CD4-positive, alpha-beta T cell treated with Interleukin-21 for 1 hour (primary cell): ENCODE data around the gene PHKB.

Source experiments
- DNase-seq: peaks from one replicate; pipeline ENCODE4 v3.0.0-alpha.2; 2020

The PHKB gene

DNA sequence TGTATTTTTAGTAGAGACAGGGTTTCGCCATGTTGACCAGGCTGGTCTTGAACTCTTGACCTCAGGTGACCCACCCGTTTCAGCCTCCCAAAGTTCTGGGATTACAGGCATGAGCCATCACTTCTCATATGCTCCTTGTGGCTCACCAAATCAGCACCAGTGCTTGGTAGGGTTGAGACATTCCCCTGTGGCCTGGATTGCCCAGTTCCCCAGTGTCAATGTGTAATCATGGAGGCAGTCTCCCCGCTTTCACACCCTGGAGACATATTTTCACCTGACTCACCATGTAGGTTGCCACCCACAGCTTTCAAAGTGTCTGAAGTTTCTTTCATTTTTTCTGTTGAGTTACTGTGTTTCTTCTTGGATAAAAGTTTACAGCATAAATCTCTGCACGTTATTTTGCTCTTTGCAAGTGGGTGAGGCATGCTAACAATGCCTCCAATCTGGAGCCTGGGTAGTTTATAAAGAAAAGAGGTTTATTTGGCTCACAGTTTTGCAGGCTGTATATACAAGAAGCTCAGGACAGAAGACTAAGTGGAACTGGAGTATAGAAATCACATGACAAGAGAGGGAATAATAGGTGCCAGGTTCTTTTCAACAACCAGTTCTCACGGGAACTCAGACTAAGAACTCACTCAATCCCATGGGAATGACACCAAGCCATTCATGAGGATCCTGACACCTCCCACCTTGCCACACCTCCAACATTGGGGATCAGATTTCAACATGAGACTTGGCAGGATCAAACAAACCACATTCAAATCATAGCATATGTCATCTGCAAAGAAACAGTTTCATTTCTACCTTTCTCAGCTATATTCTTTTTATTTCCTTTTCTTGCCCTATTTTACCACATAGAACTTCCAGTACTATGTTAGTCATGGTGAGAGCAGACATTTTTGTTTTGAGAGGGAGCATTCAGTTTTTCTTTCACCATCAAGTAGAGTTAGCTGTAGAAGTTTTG lies 113.2 kb downstream of the PHKB start:
- peak; percentile 23 for DNase-seq

DNA sequence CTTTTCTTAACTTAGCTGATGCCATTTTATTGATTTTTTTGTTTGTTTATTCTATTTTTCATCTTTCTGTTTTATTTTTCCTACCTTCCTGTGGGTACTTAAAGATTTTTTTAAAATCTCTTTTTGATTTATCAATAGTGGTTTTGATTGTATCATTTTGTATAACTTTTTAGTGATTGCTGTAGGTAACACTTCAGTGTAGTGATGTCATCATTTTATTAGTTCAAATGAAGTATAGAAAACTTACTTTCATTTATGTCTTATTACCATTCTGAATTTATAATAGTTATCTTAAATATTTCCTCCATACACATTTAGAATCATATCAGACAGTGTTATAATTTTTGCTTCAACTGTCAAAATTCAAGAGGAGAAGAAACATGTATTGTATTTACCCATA lies 115.9 kb downstream of the PHKB start:
- DNase-seq: no peak

DNA sequence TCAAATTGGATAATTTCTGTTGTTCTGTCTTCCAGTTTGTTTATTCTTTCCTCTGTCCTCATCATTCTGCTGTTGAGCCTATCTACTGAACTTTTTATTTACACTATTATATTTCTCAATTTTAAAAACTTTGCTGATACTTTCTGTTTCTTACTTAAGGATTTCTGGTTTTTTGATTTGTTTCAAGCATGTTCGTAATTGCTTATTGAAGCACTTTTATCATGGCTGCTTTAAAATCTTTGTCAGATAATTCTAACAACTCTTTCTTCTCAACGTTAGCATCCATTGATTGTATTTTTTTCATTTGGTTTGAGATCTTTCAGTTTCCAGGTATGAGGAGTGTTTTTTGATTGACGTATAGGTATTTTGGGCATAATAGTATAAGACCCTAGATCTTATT lies 116.9 kb downstream of the PHKB start:
- DNase-seq: no peak

DNA sequence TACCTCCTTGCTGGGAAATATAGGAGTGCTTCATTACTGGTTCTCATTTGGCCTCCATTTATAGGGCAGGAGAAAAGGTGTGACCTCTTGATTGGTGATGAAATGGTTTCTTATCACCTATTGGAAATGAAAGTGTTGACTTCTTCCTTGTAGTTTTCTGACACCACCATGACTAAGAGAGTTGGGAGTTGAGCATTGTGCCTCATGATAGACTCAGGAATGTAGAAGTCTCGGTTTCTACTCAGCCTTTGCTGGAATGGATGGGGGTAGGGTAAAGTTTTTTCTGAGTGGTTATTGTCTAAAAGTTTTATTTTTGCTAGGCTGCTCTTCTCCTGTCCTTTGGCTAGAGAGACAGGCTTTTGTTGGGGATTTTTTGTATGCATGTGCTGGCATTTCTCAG lies 117.4 kb downstream of the PHKB start:
- no peak for DNase-seq

DNA sequence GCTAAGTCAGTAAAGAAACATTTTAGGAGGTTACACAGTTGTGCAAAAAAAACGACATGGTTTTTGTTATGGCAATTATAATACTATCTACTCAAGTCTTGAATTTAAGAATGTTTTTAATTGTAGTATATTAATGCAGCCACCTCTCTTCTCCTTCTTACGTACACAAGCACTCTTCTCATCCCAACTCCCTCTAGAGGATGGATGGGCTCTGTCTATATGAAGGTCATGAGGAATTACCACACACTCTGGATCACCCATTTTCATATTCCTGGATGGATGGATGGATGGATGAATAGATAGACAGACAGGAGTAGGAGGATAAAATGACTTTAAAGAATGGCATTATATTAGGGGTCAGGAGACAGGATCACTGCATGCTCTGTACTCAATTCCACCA lies 120.0 kb downstream of the PHKB start:
- DNase-seq: no peak

DNA sequence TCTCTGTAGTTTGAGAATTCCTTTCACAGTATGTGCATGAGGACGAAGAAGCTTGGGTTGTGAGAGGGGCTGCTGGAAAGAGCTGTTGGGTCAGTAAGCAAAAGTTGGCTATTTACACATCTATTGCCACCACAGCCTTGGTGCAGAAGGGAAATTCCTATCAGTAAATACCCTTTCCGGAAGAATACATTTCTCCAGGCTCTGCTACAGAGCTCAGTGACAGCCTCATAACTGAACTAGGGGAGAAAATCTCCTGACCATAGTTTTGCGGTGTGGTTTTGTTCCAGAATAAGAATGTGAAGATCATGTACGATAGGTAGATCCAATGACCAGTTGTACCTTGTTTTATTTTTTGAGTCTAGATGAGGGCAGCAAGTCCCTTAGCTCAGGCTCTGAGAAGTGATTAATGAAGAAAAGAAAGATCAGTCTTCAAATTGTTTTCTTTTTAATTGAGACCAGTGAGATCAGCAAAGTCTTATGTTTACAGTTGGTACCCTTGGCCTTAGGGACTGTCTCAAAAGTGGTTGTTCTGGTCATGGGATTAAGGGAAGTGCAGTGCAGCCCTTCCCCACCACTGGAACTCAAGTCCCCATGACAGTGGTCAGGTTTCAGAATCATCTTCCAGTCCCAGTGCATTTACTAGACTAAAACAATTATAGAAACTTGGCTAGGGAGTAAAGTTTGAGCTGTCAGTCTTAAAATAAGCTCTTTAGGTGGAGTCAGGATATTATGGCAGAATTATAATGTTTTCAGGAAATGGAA lies 123.5 kb downstream of the PHKB start:
- no peak for DNase-seq

DNA sequence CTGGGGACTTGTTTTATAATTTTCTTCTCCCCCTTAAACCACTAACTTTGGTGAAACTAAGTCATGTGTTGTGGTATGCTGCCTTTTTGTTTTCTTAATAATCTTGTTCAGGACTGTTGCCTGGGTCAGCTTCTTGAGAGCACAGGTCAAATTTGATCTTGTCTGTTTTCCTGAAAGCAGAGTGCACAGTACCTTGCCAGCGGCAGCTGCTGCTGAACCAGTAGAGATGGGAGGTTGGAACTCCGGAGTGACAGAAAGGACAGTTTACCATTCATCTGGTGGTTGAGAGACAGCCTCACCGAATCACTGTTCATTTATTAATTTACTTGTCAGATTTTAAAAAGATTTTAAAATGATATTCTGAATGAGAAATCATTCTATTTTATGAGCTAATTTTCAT lies 125.0 kb downstream of the PHKB start:
- DNase-seq: no peak

DNA sequence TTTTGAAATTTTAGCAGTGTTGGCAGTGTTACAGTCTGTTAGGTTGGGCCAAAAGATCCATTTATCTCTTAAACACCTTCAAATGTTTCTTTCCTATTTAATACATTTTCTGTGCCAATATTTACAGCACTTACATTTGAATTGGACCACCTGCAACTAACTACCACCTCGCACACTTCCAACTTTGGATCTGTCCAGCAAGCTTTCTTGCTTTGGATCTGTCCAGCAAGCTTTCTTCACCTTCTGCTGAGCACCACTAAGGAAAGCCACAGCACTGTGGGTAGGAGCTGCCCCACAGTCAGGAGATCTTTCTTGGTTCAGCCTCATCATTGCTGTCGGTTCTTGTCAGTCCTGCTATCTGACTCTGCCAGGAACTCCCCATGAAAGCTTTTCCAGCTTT lies 129.3 kb downstream of the PHKB start:
- DNase-seq: no peak

DNA sequence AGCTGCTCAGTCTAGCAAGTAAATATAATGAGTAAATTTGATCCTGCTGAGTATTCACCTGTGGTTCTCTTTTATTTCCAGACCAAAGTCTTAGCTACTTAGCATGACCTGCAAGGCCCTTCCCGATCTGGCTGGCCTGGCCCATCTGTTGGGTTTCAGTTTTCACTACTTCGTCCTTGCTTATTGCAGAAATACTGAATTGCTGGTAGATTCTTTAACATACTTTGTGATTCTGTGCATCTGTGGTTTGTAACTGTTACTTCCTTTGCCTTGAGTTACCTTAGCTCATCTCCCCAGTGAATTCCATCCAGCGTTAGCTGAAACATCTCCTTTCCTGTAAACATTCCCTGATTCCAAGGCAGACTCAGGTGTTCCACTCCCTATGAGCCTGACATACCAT lies 131.1 kb downstream of the PHKB start:
- no peak for DNase-seq

DNA sequence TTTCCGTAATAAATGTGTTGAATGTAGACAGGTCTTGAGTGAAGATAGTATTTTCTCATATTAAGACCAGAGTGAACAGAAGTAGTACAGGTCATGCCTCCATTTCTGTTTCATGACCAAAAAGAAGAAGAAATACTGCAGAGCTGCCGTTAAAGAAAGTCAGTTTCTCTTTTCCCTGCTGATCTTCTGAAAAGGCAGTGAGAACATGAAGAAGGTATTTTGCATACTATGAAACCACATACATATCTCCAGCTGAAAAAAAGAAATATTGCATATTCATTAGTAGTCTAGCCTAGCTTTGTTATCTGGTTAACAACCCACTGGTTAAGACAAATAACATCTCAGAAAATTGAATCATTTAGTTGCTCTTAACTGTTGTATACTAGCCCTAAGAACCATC lies 138.4 kb downstream of the PHKB start:
- DNase-seq: no peak

DNA sequence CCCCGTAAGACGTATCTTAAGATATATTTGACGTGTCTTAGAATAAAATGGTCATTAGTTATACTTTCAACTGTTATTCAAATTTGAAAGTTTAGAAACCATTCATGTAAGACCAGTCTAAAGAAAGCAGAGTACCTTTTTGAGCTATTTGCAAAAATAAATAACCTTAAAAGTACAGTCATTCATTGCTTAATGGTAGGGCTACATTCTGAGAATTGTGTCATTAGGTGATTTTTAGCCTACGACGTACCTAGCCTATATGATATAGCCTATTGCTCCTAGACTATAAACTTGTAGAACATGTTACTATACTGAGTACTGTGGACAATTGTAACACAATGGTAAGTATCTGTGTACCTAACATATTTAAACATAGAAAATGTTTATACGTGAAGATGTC lies 139.2 kb downstream of the PHKB start:
- DNase-seq: no peak

DNA sequence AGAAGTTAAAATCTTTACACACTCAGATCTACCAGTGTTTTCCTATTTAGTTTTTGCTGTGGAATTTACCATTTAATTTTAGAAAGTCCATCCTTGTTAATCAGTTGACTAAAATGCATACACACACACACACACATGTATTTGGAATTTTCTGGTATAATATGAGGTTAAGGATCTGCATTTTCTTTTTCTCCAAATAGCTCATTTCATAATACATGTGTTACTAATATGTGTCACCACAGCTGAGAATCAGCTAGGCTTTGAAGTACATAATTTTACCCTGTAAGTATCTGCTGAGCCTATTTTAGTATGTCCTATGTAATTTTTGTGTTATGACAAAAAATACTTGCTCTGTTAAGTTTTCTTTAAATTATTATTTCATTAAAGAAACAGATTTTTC lies 143.2 kb downstream of the PHKB start:
- no peak for DNase-seq

DNA sequence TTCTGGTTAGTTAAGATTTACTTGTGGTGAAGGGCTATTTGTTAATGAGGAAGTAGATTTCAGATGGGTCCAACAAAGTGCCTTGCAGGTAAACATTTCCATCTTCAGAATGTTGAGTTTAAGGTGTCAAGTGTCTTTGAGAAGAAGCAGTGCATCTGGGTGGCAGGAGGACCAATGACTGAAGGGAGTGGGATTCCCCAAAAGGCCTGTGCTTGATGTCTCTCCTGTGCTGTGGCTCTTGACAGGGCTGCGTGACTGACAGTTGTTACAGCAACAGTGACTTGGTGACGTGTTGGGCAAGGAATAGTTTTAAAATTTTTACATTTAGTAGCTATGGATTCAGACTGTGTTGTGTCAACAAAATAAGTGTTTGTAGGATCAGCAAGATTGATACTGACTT lies 149.9 kb downstream of the PHKB start:
- no peak for DNase-seq

DNA sequence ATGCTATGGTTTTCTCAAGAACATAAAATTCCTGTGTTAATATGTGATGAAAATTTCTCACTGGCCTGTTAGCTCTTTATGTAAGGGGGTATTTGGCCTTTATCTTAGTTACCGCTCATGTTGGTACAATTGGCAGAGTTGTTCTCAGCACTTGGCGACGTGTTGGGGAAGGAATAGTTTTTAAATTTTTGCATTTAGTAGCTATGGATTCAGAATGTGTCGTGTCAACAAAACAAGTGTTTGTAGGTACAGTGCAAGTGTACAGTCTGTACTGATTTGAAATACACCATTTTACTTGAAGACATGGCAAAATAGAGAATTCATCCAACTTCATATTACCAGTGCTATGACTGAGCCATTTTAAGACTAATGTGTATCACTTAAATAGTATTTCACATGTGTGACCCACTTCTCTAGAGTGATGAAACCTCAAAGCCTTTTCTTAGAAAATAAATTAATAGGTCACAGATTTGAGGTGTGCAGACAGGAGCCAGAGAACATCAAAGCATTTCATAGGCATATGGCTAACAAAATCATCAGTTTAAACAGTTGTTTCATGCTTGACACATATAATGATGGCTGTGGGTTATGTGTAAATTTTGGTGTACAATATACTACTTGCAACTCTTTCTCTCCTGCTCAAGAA lies 150.8 kb downstream of the PHKB start:
- DNase-seq: no peak

DNA sequence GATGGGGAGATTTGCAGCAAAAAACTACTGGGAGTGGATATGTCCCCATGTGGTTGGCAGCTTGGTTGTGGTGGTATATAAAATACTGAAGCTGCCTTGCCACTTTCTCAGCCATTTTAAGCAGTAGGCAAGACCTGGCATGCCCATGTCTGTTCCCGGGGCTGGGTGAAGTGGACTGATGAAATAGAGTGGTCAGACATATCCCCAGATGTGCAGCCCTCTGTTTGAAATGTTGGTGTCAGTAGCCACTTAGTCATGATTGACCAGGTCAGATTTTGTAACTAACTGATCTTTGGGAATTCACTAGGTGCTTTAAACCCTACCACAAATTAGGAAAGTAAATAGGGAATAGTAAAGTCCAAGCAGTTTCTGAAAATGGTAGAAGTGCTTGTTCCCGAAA lies 151.6 kb downstream of the PHKB start:
- DNase-seq: no peak

DNA sequence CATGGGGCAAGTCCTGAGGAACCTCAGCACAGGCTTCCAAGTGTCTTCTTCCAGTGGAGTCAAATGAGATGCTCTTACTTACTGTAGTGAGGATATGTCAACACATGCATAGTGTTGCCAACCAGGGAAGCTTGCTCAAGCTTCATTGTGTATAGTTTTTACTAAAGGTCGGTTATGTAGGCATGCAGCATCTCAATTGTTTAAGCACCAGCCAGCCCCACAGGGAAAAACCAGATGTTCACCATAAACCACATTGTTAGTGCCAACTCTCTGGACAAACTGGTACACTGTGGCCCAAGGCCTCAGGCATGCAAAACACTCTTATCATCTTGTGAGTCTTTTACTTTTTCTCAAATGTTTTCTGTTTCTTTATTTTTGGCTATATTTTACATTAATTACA lies 152.1 kb downstream of the PHKB start:
- DNase-seq: no peak

DNA sequence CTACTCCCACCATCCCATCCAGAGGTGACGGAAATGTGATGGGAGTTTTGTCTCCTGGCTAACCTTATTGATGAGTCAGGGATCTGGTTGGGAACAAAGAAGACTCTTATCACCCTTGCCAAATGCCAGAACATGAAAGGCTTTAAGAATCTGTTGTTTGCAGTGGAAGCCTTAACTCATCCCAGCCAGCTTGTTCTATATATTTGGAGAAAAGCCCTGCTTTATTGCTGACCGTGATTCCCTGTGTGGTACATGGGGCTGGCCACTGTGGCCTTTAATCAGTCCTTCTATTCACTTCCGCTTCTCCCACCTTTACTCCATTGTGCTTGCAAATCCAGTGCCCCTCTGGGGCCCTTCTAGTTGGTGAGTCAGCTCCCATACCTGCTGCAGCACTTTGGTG lies 156.6 kb downstream of the PHKB start:
- DNase-seq: no peak

DNA sequence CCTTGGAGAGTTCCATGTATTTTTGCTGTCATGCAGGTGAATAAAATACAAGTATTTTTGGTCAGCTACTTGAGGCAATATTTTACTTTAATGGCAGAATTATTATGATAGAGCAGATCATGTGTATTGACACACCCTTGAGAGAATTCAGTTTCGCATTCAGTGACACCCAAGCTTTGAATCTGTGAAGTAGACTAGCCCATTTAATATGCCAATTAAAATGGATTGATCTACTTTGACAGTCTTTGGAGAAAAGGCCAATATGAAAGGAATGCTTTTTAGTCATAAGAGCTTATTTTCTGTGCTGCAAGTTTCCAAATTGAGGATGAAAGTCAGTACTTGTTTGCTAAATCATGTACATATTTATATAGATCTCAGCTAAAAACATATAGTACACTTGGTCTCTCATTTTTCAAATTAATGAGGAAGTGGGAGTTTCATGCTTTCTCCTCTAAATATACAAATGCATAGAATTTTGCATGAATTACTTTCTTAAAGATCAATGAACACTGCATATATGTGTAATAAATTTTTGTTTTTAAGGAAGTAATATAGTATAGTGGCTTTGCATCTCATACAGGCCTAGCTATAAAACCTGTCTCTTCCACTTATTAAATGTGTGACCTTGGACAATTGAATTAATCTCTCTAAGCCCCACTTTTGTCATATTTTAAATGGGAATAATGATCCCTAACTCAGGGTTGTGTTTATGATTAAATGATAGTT lies 161.5 kb downstream of the PHKB start:
- DNase-seq: no peak

DNA sequence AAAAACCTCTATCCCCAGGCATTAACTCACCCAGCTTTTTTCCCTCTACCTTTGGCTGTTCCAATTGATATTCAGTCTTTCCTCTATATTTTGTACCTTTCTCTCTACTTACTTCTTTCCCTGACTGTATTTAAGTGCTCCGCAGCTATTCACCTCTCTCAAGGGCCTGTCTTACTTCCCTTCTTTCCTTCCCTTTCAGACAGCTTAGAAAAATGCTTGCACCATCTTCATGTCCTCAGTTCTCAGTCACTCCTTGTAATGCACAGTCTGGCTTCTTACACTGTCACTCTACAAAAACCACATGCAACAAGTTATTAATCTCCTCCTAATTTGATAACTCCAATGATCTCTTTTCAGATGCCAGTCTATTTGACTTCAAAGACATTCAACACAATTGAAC lies 163.4 kb downstream of the PHKB start:
- DNase-seq: no peak

DNA sequence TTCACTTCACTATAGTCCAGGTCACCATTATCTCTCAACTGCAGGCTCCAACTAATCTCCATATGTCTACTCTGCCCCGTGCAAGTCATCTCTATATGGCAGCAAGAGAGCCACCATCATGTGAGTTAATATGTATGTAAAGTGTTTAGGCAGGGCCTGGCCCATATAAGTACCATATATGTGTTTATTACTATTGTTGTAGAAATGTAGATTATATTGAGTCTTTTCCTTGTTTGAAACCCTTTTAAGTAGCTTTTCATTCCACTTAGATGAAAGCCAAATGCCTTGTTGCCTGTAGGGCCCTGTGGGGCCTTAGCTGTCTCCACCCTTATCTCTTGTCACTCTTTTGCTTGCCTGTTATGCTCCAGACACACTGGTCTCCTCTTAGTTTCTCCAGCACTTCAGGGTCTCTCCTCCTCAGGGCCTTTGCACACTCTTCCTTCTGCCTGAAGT lies 164.0 kb downstream of the PHKB start:
- no peak for DNase-seq

DNA sequence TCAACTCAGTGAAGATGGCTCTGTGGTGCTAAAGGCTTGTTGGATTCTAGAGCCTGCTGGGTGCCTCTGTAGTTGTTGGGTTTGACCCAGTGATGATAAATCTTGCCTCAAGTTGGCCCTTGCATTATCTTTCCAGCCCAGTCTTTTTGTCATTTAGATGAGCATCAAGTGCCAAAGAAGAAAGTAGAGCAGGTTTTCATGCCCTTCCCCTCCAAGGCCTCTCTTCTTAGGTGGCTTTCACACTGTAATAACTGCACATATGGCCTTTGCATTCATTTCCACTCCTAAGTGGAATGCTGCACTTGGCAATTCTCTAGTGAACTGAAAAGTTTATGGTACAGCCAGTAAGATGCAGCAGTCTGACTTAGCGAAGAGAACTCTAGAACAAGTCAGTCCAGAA lies 165.1 kb downstream of the PHKB start:
- DNase-seq: no peak

DNA sequence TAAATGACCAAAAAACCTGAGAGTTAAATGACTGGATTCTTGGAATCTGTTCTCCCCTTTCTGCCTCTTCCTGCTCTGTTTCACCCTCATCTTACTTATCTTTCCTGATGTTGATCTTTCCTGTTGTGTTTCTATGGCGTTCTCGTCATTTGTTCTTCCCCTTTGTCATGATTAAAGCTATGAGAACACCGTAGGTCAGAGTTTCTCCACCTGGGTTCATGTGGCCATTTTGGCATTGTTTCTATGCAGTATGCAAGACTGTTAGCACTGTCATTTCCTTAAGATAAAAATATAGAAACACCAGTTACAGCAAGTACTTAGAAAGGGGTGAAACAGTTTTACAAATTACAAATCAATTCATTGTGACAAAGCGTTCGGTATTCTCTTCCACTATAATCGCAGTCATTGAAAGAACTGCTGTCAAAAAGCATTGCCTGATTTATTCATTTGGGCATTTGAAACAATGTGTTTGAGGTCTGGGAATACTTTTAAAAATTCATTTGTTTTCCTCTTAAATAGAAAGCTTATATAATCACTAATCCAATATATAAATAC lies 166.0 kb downstream of the PHKB start:
- no peak for DNase-seq

DNA sequence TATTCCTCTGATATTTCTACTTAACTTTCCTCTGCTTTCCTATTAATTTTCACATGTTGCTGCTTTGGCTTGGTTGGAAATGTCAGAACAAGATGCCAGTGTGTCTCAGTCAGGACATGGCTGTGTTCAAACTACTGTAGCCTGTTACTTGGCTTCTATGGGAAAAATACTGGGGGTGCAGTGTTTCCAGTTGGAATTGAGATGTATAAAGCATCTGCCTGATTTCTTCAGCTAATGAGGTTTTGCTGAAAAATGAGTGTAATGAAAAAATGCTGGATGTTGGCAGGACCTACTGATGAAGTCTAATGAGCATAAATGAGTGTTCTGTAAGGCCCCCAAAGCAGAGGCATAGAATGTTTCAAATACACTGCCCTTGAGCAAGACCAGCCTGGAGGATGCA lies 166.6 kb downstream of the PHKB start:
- no peak for DNase-seq
